ENCODE results near the gene MPRIP. TPM values are rescaled to one million over a fixed set of nuclear protein-coding genes. Genes with fewer than 3 reads are reported as not detected.

MPRIP gene
- total and polyA plus RNA-seq, 2 of the 13 experiments (the other 11 are each of a cell fraction or from before 2014, with no cell fraction given) = 50.2 to 52.4 TPM

DNA sequence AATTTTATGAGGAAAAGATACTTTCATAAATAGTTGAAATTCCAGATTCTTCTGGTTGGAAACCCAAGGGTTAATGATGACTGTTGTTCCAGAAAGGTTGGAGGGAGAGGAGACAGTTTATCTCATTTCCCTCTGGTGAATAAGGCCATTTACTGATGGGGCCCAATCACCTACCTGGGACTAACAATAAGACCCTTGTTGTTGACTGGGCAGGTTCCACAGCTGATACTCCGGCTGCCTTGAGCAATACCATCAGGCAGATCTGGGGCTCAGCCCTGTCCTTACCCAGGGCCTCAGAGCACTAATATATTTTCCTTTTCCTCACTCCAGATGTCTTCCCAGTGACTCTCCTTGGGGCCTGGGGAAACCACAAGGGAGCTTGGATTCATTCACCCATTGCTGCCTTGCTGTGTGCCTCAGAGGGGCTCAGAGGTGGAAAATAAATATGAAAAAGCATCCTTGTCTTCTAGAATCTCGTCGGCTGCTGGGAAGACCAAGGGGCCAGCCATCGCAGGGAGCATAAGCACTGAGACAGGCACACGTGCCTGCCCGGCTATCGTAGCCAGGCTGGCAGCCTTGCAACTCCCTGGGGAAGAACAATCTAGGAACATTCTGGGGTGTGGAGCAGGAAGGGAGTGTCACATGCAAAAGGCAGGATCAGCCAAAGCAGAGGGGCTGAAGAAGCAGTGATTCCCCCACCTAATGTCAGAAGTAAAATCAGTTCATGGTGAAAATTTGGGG, 54.4 kb downstream of the MPRIP start (continued):
- TF ChIP-seq ZFP41 (CRISPR knock-in tag; IDR thresholded peaks at IDR 0.05; ENCODE audit: borderline replicate concordance) (no peak), SIN3B (IDR thresholded peaks at IDR 0.05; ENCODE audit: low read length) (no peak), PPARG (CRISPR knock-in tag; conservative IDR thresholded peaks at IDR 0.05) (0 out of 2 replicates have a peak, but pooled peaks have one; percentile 14), ZNF232 (CRISPR knock-in tag; IDR thresholded peaks at IDR 0.05; ENCODE audit: borderline replicate concordance) (no peak), THYN1 (CRISPR knock-in tag; IDR thresholded peaks at IDR 0.05; ENCODE audit: borderline replicate concordance, low read depth) (no peak), SP4 (CRISPR knock-in tag; IDR thresholded peaks at IDR 0.05) (peak; percentile 34; the same call in 1 of the 2 replicates), ZNF720 (CRISPR knock-in tag; IDR thresholded peaks at IDR 0.05) (no peak), FOXA3 (CRISPR knock-in tag; IDR thresholded peaks at IDR 0.05) (peak; percentile 57), GABPA (IDR thresholded peaks at IDR 0.05; ENCODE audit: low read depth, low read length) (no peak), GABPA (CRISPR knock-in tag; IDR thresholded peaks at IDR 0.05; ENCODE audit: low read depth) (no peak), KDM3A (CRISPR knock-in tag; IDR thresholded peaks at IDR 0.05; ENCODE audit: low read depth) (no peak), HNF4A (CRISPR knock-in tag; IDR thresholded peaks at IDR 0.05) (peak; percentile 41), ZNF616 (CRISPR knock-in tag; IDR thresholded peaks at IDR 0.05; ENCODE audit: low read depth) (no peak), ZNF75D (CRISPR knock-in tag; IDR thresholded peaks at IDR 0.05; ENCODE audit: borderline replicate concordance) (no peak)
- TF ChIP-seq, protein P1, sequence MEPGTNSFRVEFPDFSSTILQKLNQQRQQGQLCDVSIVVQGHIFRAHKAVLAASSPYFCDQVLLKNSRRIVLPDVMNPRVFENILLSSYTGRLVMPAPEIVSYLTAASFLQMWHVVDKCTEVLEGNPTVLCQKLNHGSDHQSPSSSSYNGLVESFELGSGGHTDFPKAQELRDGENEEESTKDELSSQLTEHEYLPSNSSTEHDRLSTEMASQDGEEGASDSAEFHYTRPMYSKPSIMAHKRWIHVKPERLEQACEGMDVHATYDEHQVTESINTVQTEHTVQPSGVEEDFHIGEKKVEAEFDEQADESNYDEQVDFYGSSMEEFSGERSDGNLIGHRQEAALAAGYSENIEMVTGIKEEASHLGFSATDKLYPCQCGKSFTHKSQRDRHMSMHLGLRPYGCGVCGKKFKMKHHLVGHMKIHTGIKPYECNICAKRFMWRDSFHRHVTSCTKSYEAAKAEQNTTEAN (CRISPR knock-in tag; conservative IDR thresholded peaks at IDR 0.05) = no peak
- TF ChIP-seq, protein P2, sequence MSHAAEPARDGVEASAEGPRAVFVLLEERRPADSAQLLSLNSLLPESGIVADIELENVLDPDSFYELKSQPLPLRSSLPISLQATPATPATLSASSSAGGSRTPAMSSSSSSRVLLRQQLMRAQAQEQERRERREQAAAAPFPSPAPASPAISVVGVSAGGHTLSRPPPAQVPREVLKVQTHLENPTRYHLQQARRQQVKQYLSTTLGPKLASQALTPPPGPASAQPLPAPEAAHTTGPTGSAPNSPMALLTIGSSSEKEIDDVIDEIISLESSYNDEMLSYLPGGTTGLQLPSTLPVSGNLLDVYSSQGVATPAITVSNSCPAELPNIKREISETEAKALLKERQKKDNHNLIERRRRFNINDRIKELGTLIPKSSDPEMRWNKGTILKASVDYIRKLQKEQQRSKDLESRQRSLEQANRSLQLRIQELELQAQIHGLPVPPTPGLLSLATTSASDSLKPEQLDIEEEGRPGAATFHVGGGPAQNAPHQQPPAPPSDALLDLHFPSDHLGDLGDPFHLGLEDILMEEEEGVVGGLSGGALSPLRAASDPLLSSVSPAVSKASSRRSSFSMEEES (CRISPR knock-in tag; IDR thresholded peaks at IDR 0.05) = 0 out of 2 replicates have a peak, but pooled peaks have one; percentile 16
- TF ChIP-seq, protein P3, sequence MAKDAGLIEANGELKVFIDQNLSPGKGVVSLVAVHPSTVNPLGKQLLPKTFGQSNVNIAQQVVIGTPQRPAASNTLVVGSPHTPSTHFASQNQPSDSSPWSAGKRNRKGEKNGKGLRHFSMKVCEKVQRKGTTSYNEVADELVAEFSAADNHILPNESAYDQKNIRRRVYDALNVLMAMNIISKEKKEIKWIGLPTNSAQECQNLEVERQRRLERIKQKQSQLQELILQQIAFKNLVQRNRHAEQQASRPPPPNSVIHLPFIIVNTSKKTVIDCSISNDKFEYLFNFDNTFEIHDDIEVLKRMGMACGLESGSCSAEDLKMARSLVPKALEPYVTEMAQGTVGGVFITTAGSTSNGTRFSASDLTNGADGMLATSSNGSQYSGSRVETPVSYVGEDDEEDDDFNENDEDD (CRISPR knock-in tag; IDR thresholded peaks at IDR 0.05; ENCODE audit: borderline replicate concordance) = 0 out of 2 replicates have a peak, but pooled peaks have one; percentile 25
- TF ChIP-seq, protein P4, sequence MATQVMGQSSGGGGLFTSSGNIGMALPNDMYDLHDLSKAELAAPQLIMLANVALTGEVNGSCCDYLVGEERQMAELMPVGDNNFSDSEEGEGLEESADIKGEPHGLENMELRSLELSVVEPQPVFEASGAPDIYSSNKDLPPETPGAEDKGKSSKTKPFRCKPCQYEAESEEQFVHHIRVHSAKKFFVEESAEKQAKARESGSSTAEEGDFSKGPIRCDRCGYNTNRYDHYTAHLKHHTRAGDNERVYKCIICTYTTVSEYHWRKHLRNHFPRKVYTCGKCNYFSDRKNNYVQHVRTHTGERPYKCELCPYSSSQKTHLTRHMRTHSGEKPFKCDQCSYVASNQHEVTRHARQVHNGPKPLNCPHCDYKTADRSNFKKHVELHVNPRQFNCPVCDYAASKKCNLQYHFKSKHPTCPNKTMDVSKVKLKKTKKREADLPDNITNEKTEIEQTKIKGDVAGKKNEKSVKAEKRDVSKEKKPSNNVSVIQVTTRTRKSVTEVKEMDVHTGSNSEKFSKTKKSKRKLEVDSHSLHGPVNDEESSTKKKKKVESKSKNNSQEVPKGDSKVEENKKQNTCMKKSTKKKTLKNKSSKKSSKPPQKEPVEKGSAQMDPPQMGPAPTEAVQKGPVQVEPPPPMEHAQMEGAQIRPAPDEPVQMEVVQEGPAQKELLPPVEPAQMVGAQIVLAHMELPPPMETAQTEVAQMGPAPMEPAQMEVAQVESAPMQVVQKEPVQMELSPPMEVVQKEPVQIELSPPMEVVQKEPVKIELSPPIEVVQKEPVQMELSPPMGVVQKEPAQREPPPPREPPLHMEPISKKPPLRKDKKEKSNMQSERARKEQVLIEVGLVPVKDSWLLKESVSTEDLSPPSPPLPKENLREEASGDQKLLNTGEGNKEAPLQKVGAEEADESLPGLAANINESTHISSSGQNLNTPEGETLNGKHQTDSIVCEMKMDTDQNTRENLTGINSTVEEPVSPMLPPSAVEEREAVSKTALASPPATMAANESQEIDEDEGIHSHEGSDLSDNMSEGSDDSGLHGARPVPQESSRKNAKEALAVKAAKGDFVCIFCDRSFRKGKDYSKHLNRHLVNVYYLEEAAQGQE (IDR thresholded peaks at IDR 0.05; ENCODE audit: borderline replicate concordance in 1 of 2, low read depth in 1 of 2, low read length in 2 of 2) = no peak
- TF ChIP-seq, protein P5, sequence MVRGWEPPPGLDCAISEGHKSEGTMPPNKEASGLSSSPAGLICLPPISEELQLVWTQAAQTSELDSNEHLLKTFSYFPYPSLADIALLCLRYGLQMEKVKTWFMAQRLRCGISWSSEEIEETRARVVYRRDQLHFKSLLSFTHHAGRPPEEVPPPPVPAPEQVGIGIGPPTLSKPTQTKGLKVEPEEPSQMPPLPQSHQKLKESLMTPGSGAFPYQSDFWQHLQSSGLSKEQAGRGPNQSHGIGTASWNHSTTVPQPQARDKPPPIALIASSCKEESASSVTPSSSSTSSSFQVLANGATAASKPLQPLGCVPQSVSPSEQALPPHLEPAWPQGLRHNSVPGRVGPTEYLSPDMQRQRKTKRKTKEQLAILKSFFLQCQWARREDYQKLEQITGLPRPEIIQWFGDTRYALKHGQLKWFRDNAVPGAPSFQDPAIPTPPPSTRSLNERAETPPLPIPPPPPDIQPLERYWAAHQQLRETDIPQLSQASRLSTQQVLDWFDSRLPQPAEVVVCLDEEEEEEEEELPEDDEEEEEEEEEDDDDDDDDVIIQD (CRISPR knock-in tag; IDR thresholded peaks at IDR 0.05; ENCODE audit: low read depth) = peak; percentile 20; the same call in 1 of the 2 replicates
- TF ChIP-seq, protein P6, sequence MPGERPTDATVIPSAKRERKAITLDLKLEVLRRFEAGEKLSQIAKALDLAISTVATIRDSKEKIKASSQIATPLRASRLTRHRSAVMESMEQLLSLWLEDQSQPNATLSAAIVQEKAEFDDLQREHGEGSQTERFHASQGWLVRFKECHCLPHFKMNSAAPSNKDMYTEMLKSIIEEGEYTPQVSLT (CRISPR knock-in tag; IDR thresholded peaks at IDR 0.05; ENCODE audit: borderline replicate concordance, low read depth) = no peak
